DMS153 (cell line): ENCODE results near the gene SLCO3A1.
"Not testable (repeated sequence)": the region's sequence is repeated elsewhere in the genome, so short reads cannot be mapped to it uniquely, and the experiment has no call there.

Source experiments
- DNase-seq: peaks from one replicate; lab custom pipeline; 2025; lab: John Stamatoyannopoulos, UW

SLCO3A1 gene

GRCh38 chr15:92070251-92070650, 216.7 kb downstream of the SLCO3A1 start:
- not testable (repeated sequence) for DNase-seq

- no peak for DNase-seq
Measured at GRCh38 chr15:92071045-92071634, 217.6 kb downstream of the SLCO3A1 start.

GRCh38 chr15:92073044-92073785, 219.7 kb downstream of the SLCO3A1 start:
- DNase-seq: no peak

- no peak for DNase-seq
Measured at GRCh38 chr15:92074101-92074500, 220.6 kb downstream of the SLCO3A1 start.

GRCh38 chr15:92074646-92075045, 221.1 kb downstream of the SLCO3A1 start:
- DNase-seq: no peak

GRCh38 chr15:92075764-92076163, 222.3 kb downstream of the SLCO3A1 start:
- no peak for DNase-seq

GRCh38 chr15:92076541-92076940, 223.0 kb downstream of the SLCO3A1 start:
- no peak for DNase-seq

GRCh38 chr15:92077353-92078085, 224.0 kb downstream of the SLCO3A1 start:
- DNase-seq: no peak

GRCh38 chr15:92078270-92078669, 224.8 kb downstream of the SLCO3A1 start:
- DNase-seq: no peak

GRCh38 chr15:92079047-92079446, 225.5 kb downstream of the SLCO3A1 start:
- DNase-seq: no peak

- no peak for DNase-seq
Measured at GRCh38 chr15:92079647-92080255, 226.2 kb downstream of the SLCO3A1 start.

- DNase-seq: no peak
Measured at GRCh38 chr15:92082006-92082843, 228.7 kb downstream of the SLCO3A1 start.

- DNase-seq: no peak
Measured at GRCh38 chr15:92083190-92083589, 229.7 kb downstream of the SLCO3A1 start.

- DNase-seq: no peak
Measured at GRCh38 chr15:92087211-92087610, 233.7 kb downstream of the SLCO3A1 start.

- no peak for DNase-seq
Measured at GRCh38 chr15:92091155-92091734, 237.7 kb downstream of the SLCO3A1 start.

- DNase-seq: no peak
Measured at GRCh38 chr15:92092289-92093105, 239.0 kb downstream of the SLCO3A1 start.

- DNase-seq: no peak
Measured at GRCh38 chr15:92095693-92096092, 242.2 kb downstream of the SLCO3A1 start.

GRCh38 chr15:92097474-92098178, 244.1 kb downstream of the SLCO3A1 start:
- no peak for DNase-seq

- no peak for DNase-seq
Measured at GRCh38 chr15:92098869-92099268, 245.4 kb downstream of the SLCO3A1 start.

GRCh38 chr15:92100301-92100700, 246.8 kb downstream of the SLCO3A1 start:
- DNase-seq: no peak
